K562 (cell line): Measurements from ENCODE around the gene AKAP10. TPM values are rescaled to one million over a fixed set of nuclear protein-coding genes. Genes with fewer than 3 reads are reported as not detected.

Experiments
- ARID1B ChIP-seq: fragments of 450-650 bp; IDR thresholded peaks from 2 replicates; pipeline ENCODE4 v1.6.1; 2016; ENCODE audit warnings: antibody characterized with exemption, mild to moderate bottlenecking, inconsistent platforms
- ATF4 ChIP-seq: fragments of 450-650 bp; formaldehyde crosslinking; IDR thresholded peaks from 2 replicates; pipeline ENCODE4 v1.4.0; 2022; ENCODE audit warnings: mild to moderate bottlenecking, moderate library complexity
- CGGBP1 ChIP-seq: fragments of 250-450 bp; sonication (Bioruptor Pico); IDR thresholded peaks from 2 replicates; pipeline ENCODE4 v1.9.0; 2021; ENCODE audit warnings: mild to moderate bottlenecking
- DDX20 ChIP-seq: fragments of 450-650 bp; IDR thresholded peaks from 2 replicates; pipeline ENCODE4 v1.6.1; 2016; ENCODE audit warnings: missing genetic modification characterization, low read depth, mild to moderate bottlenecking, missing compliant biosample characterization, moderate library complexity
- ELF2 ChIP-seq: fragments of 250-450 bp; sonication (Bioruptor Pico); IDR thresholded peaks from 2 replicates; pipeline ENCODE4 v1.5.0; 2021; ENCODE audit warnings: mild to moderate bottlenecking
- ETV5 ChIP-seq: sonication (generic); formaldehyde crosslinking; IDR thresholded peaks from 2 replicates; pipeline ENCODE4 v1.4.0; 2020; ENCODE audit warnings: low read depth, mild to moderate bottlenecking, missing genetic modification reagents
- GATAD2A ChIP-seq: fragments of 450-650 bp; IDR thresholded peaks from 2 replicates; pipeline ENCODE4 v1.6.1; 2017
- GTF2F1 ChIP-seq: IDR thresholded peaks from 2 replicates; pipeline ENCODE4 v1.6.1; 2011; ENCODE audit warnings: low read depth, low read length, improper control_type of control experiment
- HCFC1 ChIP-seq: IDR thresholded peaks from 2 replicates; pipeline ENCODE4 v1.6.1; 2012; ENCODE audit warnings: low read depth, low read length, improper control_type of control experiment
- MTA3 ChIP-seq: fragments of 450-650 bp; formaldehyde crosslinking; IDR thresholded peaks from 2 replicates; pipeline ENCODE4 v1.6.1; 2017; ENCODE audit warnings: mild to moderate bottlenecking, borderline replicate concordance
- POLR2AphosphoS2 ChIP-seq: IDR thresholded peaks from 2 replicates; pipeline ENCODE4 v1.6.1; 2012; ENCODE audit warnings: low read length, improper control_type of control experiment
- RBM15 ChIP-seq: fragments of 200-400 bp; formaldehyde crosslinking; IDR thresholded peaks from 2 replicates; pipeline ENCODE4 v1.6.1; 2018; ENCODE audit warnings: mild to moderate bottlenecking, low read length, moderate library complexity; ENCODE audit not compliant: insufficient read depth
- RHOXF2B ChIP-seq: fragments of 250-450 bp; sonication (Bioruptor Pico); conservative IDR thresholded peaks from 2 replicates; pipeline ENCODE4 v1.5.1; 2021
- SIX5 ChIP-seq, 2 experiments: IDR thresholded peaks; 2 replicates each; pipeline ENCODE4 v1.6.1; 2011; ENCODE audit warnings: low read length in 2 of 2, borderline replicate concordance in 1 of 2, low read depth in 1 of 2, mild to moderate bottlenecking in 1 of 2, moderate library complexity in 1 of 2; ENCODE audit not compliant: insufficient read depth in 1 of 2
- SLC30A9 ChIP-seq: fragments of 250-450 bp; sonication (Bioruptor Pico); IDR thresholded peaks from 2 replicates; pipeline ENCODE4 v1.8.0; 2022; ENCODE audit warnings: mild to moderate bottlenecking, moderate library complexity
- TAF9B ChIP-seq: fragments of 450-650 bp; IDR thresholded peaks from 2 replicates; pipeline ENCODE4 v1.6.1; 2018; ENCODE audit warnings: mild to moderate bottlenecking; ENCODE audit not compliant: partially characterized antibody
- VEZF1 ChIP-seq: fragments of 200-800 bp; sonication (Bioruptor generic); IDR thresholded peaks from 2 replicates; pipeline ENCODE4 v1.6.1; 2017; ENCODE audit warnings: missing genetic modification characterization, missing compliant biosample characterization
- XRCC5 ChIP-seq: fragments of 200-400 bp; formaldehyde crosslinking; IDR thresholded peaks from 2 replicates; pipeline ENCODE4 v1.6.1; 2017; ENCODE audit warnings: low read depth, mild to moderate bottlenecking, low read length
- ZC3H11A ChIP-seq: IDR thresholded peaks from 2 replicates; pipeline ENCODE4 v1.6.1; 2012; ENCODE audit warnings: low read depth, low read length, improper control_type of control experiment
- ZFP1 ChIP-seq: fragments of 450-650 bp; formaldehyde crosslinking; IDR thresholded peaks from 2 replicates; pipeline ENCODE4 v1.4.0; 2020; ENCODE audit warnings: mild to moderate bottlenecking, mixed read lengths
- ZFP30 ChIP-seq: fragments of 250-450 bp; sonication (Bioruptor Pico); IDR thresholded peaks from 2 replicates; pipeline ENCODE4 v1.8.0; 2022; ENCODE audit warnings: moderate library complexity, mild to moderate bottlenecking, inconsistent platforms, borderline replicate concordance
- ZNF12 ChIP-seq: sonication (generic); formaldehyde crosslinking; IDR thresholded peaks from 2 replicates; pipeline ENCODE4 v1.4.0; 2020; ENCODE audit warnings: mild to moderate bottlenecking, missing genetic modification reagents
- ZNF232 ChIP-seq: sonication (generic); formaldehyde crosslinking; IDR thresholded peaks from 2 replicates; pipeline ENCODE4 v1.8.0; 2022; ENCODE audit warnings: mild to moderate bottlenecking, missing genetic modification reagents
- ZNF431 ChIP-seq: sonication (generic); formaldehyde crosslinking; IDR thresholded peaks from 2 replicates; pipeline ENCODE4 v1.8.0; 2022; ENCODE audit warnings: mild to moderate bottlenecking, missing genetic modification reagents
- ZNF699 ChIP-seq: fragments of 250-450 bp; sonication (Bioruptor Pico); IDR thresholded peaks from 2 replicates; pipeline ENCODE4 v1.8.0; 2021; ENCODE audit warnings: mild to moderate bottlenecking, moderate library complexity; ENCODE audit not compliant: insufficient replicate concordance
- ZNF830 ChIP-seq: fragments of 250-450 bp; sonication (Bioruptor Pico); IDR thresholded peaks from 2 replicates; pipeline ENCODE4 v1.5.0; 2021; ENCODE audit warnings: mild to moderate bottlenecking
- polyA plus RNA-seq, 8 experiments: library from polyadenylated mRNA; depleted of rRNA in 4 of 8; stranded (reverse) in 5 of 8; unstranded in 3 of 8; fragments of >200 nt; fragmentation: Nextera tagmentation in 2 of 8; fragmentation: Illumina TruSeq in 1 of 8; extraction: Ambion mirVana in 2 of 8; extraction: Trizol in 1 of 8; gene quantifications; 2 replicates each; pipeline versions ENCODE4 v1.2.1 to v1.2.3, GENCODE V29; 2011 to 2014; ENCODE audit warnings: inconsistent platforms in 1 of 8, missing spikeins in 1 of 8
- total RNA-seq, 7 experiments: library from RNA; depleted of rRNA in 6 of 7; stranded (reverse); fragments of >200 nt in 6 of 7; fragmentation: Illumina TruSeq in 2 of 7; extraction: Trizol in 2 of 7; gene quantifications; 2 replicates each; pipeline versions ENCODE4 v1.2.1 to v1.2.3, GENCODE V29; 2011 to 2021; ENCODE audit warnings: low replicate concordance in 1 of 7

The AKAP10 gene
- total and polyA plus RNA-seq, 9 of the 15 experiments (the other 6 are each of a cell fraction or from before 2014, with no cell fraction given) = 4.0 to 20.3 (median 8.2) TPM

GRCh38 chr17:19977293-19978208, at the start of gene AKAP10 (continued):
- TF ChIP-seq POLR2AphosphoS2 (no peak), ARID1B (no peak; the same call in 1 of the 2 replicates), ZNF830 (CRISPR knock-in tag) (no peak), VEZF1 (CRISPR knock-in tag) (peak; percentile 80), GTF2F1 (no peak), RHOXF2B (CRISPR knock-in tag) (no peak), CGGBP1 (CRISPR knock-in tag) (no peak), RBM15 (no peak), ELF2 (CRISPR knock-in tag) (peak; percentile 52; the same call in 1 of the 2 replicates), ATF4 (no peak), MTA3 (no peak), SLC30A9 (CRISPR knock-in tag) (no peak), ZC3H11A (no peak), SIX5 (IDR thresholded peaks at IDR 0.05; ENCODE audit: borderline replicate concordance in 1 of 2, insufficient read depth in 1 of 2, low read depth in 1 of 2, low read length in 2 of 2) (no peak), ETV5 (CRISPR knock-in tag) (peak; percentile 62; the same call in 1 of the 2 replicates), ZNF232 (CRISPR knock-in tag) (0 out of 2 replicates have a peak, but pooled peaks have one; percentile 68), ZNF431 (CRISPR knock-in tag) (peak; percentile 68; the same call in 1 of the 2 replicates), ZFP1 (CRISPR knock-in tag) (no peak), HCFC1 (0 out of 2 replicates have a peak, but pooled peaks have one; percentile 22), XRCC5 (no peak), DDX20 (tag) (no peak), GATAD2A (no peak), TAF9B (peak; percentile 68), ZFP30 (no peak), ZNF12 (no peak), ZNF699 (no peak)
